PC-9 (cell line): Measurements from ENCODE around the gene UBA1. TPM values are rescaled to one million over a fixed set of nuclear protein-coding genes. Genes with fewer than 3 reads are reported as not detected.

ENCODE experiments used
- BruUV-seq: library from RNA; stranded (reverse); fragments of 400-500 nt; replicated peaks from 2 replicates; lab custom pipeline; 2021; lab: Mats Ljungman, UMichigan
- CTCF ChIA-PET: fragments of 300-600 bp; sonication (Branson Sonifier 250); formaldehyde crosslinking; loops from one replicate; lab custom pipeline; 2022; ENCODE audit warnings: antibody characterized with exemption; lab: Charles Lee
- POLR2A ChIA-PET: fragments of 300-600 bp; sonication (Branson Sonifier 250); formaldehyde crosslinking; loops from one replicate; lab custom pipeline; 2022; ENCODE audit warnings: antibody characterized with exemption; ENCODE audit not compliant: unreplicated experiment; lab: Charles Lee
- DNase-seq, 2 experiments: peaks; one replicate each; pipeline versions ENCODE4 v3.0.0 to v3.0.0-alpha.2; 2015 to 2022; ENCODE audit warnings: mixed read lengths in 1 of 2
- H2AFZ ChIP-seq: fragments of 200-600 bp; sonication (generic); 2 replicates; pipeline ENCODE4 v1.8.1; 2017; ENCODE audit warnings: antibody characterized with exemption
- H3F3A ChIP-seq: fragments of 200-600 bp; sonication (generic); 2 replicates; pipeline ENCODE4 v1.8.1; 2017; ENCODE audit warnings: antibody characterized with exemption, mild to moderate bottlenecking, low read depth; ENCODE audit not compliant: insufficient read depth
- H3K27ac ChIP-seq: fragments of 200-600 bp; sonication (generic); 2 replicates; pipeline ENCODE4 v1.6.1; 2016; ENCODE audit warnings: mixed run types
- H3K27me3 ChIP-seq: fragments of 200-600 bp; sonication (generic); 2 replicates; pipeline ENCODE4 v1.6.1; 2016; ENCODE audit warnings: low read depth, mixed run types; ENCODE audit not compliant: insufficient read depth
- H3K36me3 ChIP-seq: fragments of 200-600 bp; sonication (generic); 2 replicates; pipeline ENCODE4 v1.6.1; 2016; ENCODE audit warnings: low read depth, mixed run types
- H3K4me1 ChIP-seq: fragments of 200-600 bp; sonication (generic); replicated peaks from 2 replicates; pipeline ENCODE4 v1.6.1; 2016; ENCODE audit warnings: mixed run types; ENCODE audit not compliant: insufficient read depth
- H3K4me2 ChIP-seq: fragments of 200-600 bp; sonication (generic); 2 replicates; pipeline ENCODE4 v1.6.1; 2017; ENCODE audit warnings: mixed run types
- H3K4me3 ChIP-seq: fragments of 200-600 bp; sonication (generic); 2 replicates; pipeline ENCODE4 v1.6.1; 2016; ENCODE audit warnings: mixed run types
- H3K79me2 ChIP-seq: fragments of 200-600 bp; sonication (generic); 2 replicates; pipeline ENCODE4 v1.6.1; 2017; ENCODE audit warnings: low read depth, mixed run types
- H3K9me2 ChIP-seq: fragments of 200-600 bp; sonication (generic); 2 replicates; pipeline ENCODE4 v1.8.1; 2017; ENCODE audit warnings: mild to moderate bottlenecking; ENCODE audit not compliant: insufficient read depth
- H3K9me3 ChIP-seq: fragments of 200-600 bp; sonication (generic); 2 replicates; pipeline ENCODE4 v1.8.1; 2016; ENCODE audit warnings: low read depth; ENCODE audit not compliant: insufficient read depth
- H4K20me1 ChIP-seq: fragments of 200-600 bp; sonication (generic); 2 replicates; pipeline ENCODE4 v1.8.1; 2017; ENCODE audit not compliant: insufficient read depth
- EZH2 ChIP-seq: fragments of 200-600 bp; sonication (generic); IDR thresholded peaks from 2 replicates; pipeline ENCODE4 v1.8.0; 2017; ENCODE audit warnings: antibody characterized with exemption, low read depth
- intact Hi-C: fragments of 100-400 bp; cut with micrococcal nuclease; formaldehyde crosslinking; loops from one replicate; pipeline ENCODE4 v1.10.0; 2022; ENCODE audit not compliant: unreplicated experiment
- total RNA-seq: library from RNA; stranded (reverse); gene quantifications from 2 replicates; pipeline ENCODE4 v1.2.3, GENCODE V29; 2021
- TF ChIP-seq, protein P1 (sequence below): fragments of 200-600 bp; sonication (generic); conservative IDR thresholded peaks from 2 replicates; pipeline ENCODE4 v1.6.1; 2017; ENCODE audit warnings: mixed run types, antibody characterized with exemption, mild to moderate bottlenecking, moderate library complexity

The UBA1 gene
- total RNA-seq, 1 experiment from 2014 or later = 126 TPM

DNA sequence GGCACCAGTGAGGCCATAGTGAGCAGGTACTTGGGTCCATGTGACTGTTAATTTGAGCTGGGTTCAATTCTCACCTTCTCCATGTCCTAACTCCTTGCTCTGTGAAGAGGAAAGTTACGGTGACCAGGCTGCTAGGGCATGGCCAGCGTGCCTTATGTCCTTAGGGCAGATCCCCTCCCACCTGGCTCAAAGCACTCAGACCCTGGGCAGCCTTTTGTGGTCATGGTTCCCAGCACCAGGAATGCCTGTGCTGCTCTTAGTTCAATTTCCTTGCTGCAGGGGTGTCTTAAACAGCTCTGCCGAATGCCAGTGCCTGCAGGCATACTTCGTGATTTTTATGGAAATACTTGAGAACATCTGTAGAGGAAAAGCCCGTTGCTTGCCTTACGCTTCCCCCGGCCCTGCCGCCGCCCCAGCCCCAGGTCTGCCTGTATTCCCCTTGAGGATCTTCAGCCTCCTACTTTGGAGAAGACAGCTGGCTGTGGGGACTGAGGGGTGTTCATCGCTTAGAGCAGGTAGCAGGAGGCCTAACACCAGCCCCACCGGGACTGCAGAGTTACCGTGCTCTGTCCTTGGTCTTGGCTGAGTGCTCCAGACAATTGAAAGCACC, 21.8 kb downstream of the UBA1 start:
- BruUV-seq = no TSS peak
- peaks cover 11% of the 10 kb centered on the region for H3K4me1 ChIP-seq
- no peak overlapping the region for H3K4me3 ChIP-seq
- no peak overlapping the region for H2AFZ ChIP-seq
- H3F3A ChIP-seq = peaks cover 9% of the 10 kb centered on the region
- no peak for DNase-seq
- peaks cover 15% of the 10 kb centered on the region for H3K79me2 ChIP-seq
- TF ChIP-seq, protein P1, sequence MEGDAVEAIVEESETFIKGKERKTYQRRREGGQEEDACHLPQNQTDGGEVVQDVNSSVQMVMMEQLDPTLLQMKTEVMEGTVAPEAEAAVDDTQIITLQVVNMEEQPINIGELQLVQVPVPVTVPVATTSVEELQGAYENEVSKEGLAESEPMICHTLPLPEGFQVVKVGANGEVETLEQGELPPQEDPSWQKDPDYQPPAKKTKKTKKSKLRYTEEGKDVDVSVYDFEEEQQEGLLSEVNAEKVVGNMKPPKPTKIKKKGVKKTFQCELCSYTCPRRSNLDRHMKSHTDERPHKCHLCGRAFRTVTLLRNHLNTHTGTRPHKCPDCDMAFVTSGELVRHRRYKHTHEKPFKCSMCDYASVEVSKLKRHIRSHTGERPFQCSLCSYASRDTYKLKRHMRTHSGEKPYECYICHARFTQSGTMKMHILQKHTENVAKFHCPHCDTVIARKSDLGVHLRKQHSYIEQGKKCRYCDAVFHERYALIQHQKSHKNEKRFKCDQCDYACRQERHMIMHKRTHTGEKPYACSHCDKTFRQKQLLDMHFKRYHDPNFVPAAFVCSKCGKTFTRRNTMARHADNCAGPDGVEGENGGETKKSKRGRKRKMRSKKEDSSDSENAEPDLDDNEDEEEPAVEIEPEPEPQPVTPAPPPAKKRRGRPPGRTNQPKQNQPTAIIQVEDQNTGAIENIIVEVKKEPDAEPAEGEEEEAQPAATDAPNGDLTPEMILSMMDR = no peak
- no peak for TF ChIP-seq EZH2
- H4K20me1 ChIP-seq = peaks cover 4% of the 10 kb centered on the region
- H3K27ac ChIP-seq = no peak overlapping the region
- H3K27me3 ChIP-seq = no peaks in the 10 kb centered on the region
- H3K36me3 ChIP-seq = no peaks in the 10 kb centered on the region
- no peaks in the 10 kb centered on the region for H3K9me3 ChIP-seq
- intact Hi-C loops = loop anchor here (5.0 kb wide), 3 partner anchors 82 to 147 kb away; no protein-coding TSS in a partner anchor
- H3K9me2 ChIP-seq = no peaks in the 10 kb centered on the region
- ChIA-PET CTCF (no interaction called here), POLR2A (no interaction called here)
- H3K4me2 ChIP-seq = no peak overlapping the region

DNA sequence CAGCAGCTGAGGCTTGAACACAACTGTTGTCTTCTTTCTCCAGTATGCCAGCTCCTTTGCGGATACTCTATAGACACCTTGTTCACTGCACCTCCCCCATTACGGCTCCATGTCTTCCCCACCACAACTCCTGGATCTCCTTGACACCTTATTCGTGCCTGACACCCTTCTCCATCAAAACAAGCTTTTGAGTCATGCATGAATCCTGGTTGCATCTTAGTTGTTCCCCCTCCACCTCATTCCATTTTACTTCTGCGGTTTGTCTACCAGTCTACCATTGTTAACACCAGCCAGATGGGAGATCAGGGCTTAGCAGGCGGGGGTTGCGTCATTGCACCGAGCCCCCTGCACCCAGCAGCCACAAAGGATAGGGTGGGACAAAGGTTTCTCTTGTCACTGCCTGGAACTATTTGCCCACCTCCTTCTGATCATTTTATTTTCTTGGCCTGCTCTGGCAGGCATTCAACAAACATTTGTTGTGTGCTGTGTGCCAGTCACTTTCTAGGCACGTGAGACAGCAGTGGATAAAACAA, 22.8 kb downstream of the UBA1 start:
- POLR2A ChIA-PET = no interaction called here
- no TSS peak for BruUV-seq
- CTCF ChIA-PET = no interaction called here

DNA sequence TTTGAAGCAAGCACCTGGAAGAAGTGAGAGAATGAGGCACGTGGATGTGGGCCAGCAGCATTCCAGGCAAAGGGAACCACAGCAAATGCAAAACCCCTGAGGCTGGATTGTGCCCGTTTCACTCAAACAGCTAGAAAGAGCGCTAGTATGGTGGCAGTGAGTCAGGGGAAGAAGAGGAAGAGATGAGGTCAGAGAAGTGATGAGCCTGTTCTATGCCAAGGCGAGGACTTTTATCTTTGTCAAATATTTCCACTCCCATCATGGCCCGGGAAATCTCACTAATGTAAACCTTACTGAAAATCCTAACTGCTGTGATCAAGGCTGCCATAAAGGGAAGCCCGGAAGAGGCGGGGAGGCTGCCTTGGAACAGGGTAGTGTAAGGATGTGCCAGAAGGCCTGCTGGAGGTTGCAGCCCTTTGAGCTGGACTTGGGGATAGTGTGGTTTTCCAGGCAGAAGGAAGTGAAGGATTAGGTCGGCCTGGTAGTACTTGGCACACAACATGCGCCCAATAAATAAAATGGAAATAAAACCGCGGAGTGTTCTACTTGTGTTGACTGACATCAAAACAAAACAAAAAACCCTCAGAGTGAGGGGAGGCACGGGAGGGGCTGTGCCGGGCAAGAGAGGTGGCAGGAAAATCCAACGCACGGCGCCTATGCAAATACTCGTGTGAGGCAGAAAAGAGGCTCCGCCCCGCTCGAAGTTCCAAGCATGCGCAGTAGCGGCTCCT, 23.7 kb downstream of the UBA1 start:
- intact Hi-C loops = loop anchor here (5.0 kb wide), 3 partner anchors 80 to 145 kb away; no protein-coding TSS in a partner anchor
- TSS peak; percentile 61 for BruUV-seq
- Histone ChIP-seq H3K27me3 (no peaks in the 10 kb centered on the region), H3K4me3 (peak overlapping the region; percentile 48; the same call in 1 of the 2 replicates), H3K9me3 (no peaks in the 10 kb centered on the region), H3F3A (peaks cover 9% of the 10 kb centered on the region), H3K9me2 (no peaks in the 10 kb centered on the region), H2AFZ (no peak overlapping the region; the same call in 1 of the 2 replicates), H3K79me2 (peaks cover 28% of the 10 kb centered on the region), H3K4me1 (peaks cover 11% of the 10 kb centered on the region), H4K20me1 (peaks cover 4% of the 10 kb centered on the region), H3K4me2 (peak overlapping the region; percentile 74), H3K36me3 (no peaks in the 10 kb centered on the region), H3K27ac (peak overlapping the region; percentile 90)
- DNase-seq = peak; percentile 35 to 68
- TF ChIP-seq, protein P1 = no peak
- TF ChIP-seq EZH2 = no peak
- POLR2A ChIA-PET = no interaction called here
- CTCF ChIA-PET = no interaction called here

More for the DNA sequence above, 22.8 kb downstream of the UBA1 start:
- Histone ChIP-seq H3K27ac (peak overlapping the region; percentile 90), H3K4me3 (no peak overlapping the region; the same call in 1 of the 2 replicates), H3K79me2 (peaks cover 26% of the 10 kb centered on the region), H4K20me1 (peaks cover 4% of the 10 kb centered on the region), H3K4me1 (peaks cover 11% of the 10 kb centered on the region), H3K4me2 (peak overlapping the region; percentile 74), H3K9me3 (no peaks in the 10 kb centered on the region), H3K9me2 (no peaks in the 10 kb centered on the region), H3F3A (peaks cover 9% of the 10 kb centered on the region), H2AFZ (no peak overlapping the region), H3K27me3 (no peaks in the 10 kb centered on the region), H3K36me3 (no peaks in the 10 kb centered on the region)
- intact Hi-C loops = loop anchor here (5.0 kb wide), 3 partner anchors 81 to 146 kb away; no protein-coding TSS in a partner anchor
- no peak for TF ChIP-seq EZH2
- TF ChIP-seq, protein P1 = no peak
- no peak for DNase-seq
